Measurements from ENCODE around the gene GFER.
A peak's percentile ranks its signal among the peaks of the same experiment; 100 is the strongest.
"Not testable (repeated sequence)": the region's sequence is repeated elsewhere in the genome, so short reads cannot be mapped to it uniquely, and the experiment has no call there.

GFER gene

DNA sequence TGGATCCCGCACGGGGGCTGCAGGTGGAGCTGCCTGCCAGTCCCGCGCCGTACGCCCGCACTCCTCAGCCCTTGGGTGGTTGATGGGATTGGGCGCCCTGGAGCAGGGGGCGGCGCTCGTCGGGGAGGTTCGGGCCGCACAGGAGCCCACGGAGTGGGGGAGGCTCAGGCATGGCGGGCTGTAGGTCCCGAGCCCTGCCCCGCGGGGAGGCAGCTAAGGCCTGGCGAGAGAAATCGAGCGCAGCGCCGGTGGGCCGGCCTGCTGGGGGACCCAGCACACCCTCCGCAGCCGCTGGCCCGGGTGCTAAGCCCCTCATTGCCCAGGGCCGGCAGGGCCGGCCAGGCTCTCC lies 25.9 kb upstream of the GFER start:
- DNase-seq: not testable (repeated sequence)

DNA sequence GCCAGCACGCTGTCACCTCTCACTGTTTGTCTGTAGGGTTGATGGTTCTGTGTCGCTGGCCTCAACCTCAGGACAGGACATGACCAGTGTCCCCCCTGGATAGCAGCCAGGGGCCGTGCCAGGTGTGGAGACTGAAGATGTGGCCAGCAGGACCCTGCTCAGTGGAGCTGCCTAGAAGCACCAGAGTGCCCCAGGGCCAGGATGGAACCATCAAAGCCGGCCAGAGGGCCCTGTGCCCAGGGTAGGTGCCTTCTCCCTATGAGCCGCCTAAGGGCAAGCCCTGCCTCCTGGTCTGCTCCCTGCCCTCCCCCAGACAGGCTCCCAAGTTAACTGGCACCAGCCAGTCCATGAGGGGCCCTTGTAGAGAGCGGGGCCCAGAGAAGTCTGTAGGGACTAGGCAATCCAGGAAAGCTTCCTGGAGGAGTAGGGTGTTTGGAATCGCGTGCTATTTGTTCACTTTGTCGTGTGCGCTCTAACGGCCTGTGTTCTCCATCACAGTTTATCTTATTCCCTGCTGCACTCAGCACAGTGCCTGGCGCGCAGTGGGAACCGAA lies 25.2 kb upstream of the GFER start:
- no peak for DNase-seq

DNA sequence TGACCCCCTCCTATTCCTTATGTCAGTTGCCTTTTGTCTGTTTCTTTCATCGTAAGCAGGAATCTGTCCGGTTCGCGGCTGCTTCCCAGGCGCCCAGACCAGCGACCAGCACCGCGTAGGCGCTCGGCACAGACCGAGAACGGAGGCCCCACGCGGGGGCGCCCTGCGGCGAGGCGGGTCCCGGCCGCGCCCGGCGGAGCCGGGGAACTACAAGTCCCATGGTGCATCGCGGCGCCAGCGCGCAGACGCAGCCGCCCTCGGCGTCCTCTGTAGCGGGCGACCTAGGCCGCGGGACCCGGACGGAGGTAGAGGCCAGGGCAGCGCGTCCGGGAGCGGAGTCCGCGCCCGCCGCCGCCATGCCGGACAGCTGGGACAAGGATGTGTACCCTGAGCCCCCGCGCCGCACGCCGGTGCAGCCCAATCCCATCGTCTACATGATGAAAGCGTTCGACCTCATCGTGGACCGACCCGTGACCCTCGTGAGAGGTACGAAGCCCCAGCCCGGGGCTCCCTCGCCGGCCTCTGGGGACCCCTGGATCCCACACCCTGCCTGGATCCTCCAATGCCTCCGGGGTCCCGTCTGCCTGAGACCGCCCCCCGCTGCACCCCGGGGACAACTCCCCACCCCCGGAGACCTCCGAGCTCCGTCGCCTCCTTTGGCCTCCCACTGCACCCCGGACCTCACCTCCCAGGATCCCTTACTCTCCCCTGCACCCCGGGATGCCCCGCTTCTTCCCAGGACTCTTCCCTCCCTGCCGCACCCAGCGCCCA lies 24.5 kb upstream of the GFER start, which contains the start of gene NDUFB10:
NDUFB10 (plus strand) TSS at position 270 of the 771 bp plus-strand sequence; CDS start at position 357, 87 bp downstream.
- peak; percentile 87 for DNase-seq

- DNase-seq: no peak
Observed at GRCh38 chr16:1960665-1961630, 23.0 kb upstream of the GFER start.

GRCh38 chr16:1961651-1962067 lies 22.3 kb upstream of the GFER start:
- no peak for DNase-seq

GRCh38 chr16:1962161-1963153 lies 21.5 kb upstream of the GFER start:
- DNase-seq: not testable (repeated sequence)

DNA sequence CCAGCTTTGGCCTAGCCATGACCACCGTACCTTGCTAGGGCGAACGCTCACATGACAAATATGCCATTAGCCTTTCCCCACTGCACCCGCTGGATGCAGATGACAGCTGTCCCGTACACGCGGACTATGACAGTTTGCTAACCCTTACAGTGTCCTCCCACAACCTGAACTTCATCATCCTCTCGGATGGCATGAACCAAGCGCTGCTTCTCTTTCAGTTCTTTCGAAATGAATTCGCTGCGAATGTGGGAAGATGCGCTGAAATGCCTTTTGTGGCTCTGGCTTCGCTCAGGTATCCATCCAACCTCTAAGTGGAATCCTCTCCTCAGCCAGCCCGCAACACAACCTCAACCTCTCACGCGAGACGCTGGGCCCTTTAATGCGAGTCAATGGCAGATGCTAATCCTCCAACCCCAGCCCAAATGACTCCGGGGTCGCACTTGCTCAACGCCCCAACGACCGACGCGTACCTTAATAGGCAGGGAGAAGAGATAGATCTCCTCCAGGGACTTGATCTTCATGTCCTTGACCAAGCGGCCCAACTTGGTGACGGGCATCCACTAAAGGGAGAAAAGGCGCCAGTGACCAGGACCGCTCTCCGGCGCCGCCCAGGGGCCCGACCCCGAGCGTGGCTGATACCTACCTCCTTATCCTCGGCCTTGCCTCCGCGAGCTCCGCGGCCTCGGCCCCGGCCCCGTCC lies 20.0 kb upstream of the GFER start:
- DNase-seq: no peak

- peak; percentile 99 for DNase-seq
Observed at GRCh38 chr16:1964506-1965395, 19.2 kb upstream of the GFER start, which contains the start of gene RPS2. Gene RPS2 (minus strand): TSS chr16:1964826. CDS start chr16:1964625, 201 bp downstream.

DNA sequence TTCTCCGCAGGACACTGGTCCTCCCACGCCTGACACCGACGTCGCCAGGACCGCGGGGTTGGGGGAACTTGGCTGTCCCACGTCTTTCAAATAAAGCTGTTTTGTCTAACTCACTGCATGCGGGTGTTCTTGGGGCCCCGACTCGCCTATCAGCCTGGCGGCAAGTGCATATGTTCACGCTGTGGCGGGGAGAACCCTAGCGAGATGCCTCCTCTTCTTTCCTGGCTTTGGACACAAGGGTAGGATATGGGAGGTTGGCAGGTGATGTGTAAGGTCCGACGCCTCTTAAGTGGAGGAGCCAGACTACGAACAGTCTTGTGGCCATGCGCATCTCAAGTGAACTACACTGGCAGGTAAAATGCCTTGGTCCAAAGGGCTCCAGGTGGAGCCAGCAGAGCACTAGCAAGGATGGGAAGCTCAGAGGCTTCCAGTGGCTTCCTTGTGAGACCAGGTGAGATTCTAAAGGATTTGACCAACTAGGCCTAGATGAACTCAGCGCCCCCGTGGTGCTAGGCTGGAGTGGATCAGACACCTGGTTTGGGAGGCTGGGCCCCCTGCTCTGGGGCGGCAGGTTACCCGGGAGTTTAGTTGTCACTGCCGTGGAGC lies 18.5 kb upstream of the GFER start:
- DNase-seq: no peak

GRCh38 chr16:1966460-1966859 lies 17.5 kb upstream of the GFER start, which contains the start of gene RNF151:
Gene RNF151 (plus strand): TSS chr16:1966856. CDS start chr16:1966882, 26 bp downstream.
- no peak for DNase-seq

DNA sequence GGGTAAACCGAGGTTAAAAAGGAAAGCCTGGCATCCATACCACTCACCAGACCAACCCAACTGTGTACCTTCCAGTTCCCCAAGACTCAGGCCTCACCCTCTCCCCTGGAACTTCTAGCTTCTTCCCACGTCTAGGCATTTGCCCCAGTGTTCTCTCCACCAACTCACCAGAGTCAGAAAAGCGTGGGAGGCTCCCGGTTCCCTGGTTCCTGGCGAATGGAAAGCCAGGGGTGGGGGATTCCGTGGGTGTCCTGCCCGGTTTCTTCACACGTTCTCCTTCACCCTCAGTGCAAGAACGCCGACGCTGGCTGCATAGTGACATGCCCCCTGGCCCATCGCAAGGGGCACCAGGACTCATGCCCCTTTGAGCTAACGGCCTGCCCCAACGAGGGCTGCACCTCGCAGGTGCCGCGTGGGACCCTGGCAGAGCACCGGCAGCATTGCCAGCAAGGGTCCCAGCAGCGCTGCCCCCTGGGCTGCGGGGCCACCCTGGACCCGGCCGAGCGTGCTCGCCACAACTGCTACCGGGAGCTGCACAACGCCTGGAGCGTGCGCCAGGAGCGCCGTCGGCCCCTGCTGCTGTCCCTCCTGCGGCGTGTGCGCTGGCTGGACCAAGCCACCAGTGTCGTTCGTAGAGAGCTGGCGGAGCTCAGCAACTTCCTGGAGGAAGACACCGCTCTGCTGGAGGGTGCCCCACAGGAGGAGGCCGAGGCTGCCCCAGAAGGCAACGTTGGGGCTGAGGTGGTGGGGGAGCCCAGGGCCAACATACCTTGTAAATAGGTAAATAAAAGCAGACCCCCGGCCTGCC lies 15.6 kb upstream of the GFER start:
- DNase-seq: no peak

GRCh38 chr16:1971796-1972489 lies 12.1 kb upstream of the GFER start, which contains the start of gene TBL3:
Gene TBL3 (plus strand): TSS chr16:1972053. CDS start chr16:1972165, 112 bp downstream.
- DNase-seq: peak; percentile 96

GRCh38 chr16:1972490-1972877 lies 11.5 kb upstream of the GFER start:
- no peak for DNase-seq

DNA sequence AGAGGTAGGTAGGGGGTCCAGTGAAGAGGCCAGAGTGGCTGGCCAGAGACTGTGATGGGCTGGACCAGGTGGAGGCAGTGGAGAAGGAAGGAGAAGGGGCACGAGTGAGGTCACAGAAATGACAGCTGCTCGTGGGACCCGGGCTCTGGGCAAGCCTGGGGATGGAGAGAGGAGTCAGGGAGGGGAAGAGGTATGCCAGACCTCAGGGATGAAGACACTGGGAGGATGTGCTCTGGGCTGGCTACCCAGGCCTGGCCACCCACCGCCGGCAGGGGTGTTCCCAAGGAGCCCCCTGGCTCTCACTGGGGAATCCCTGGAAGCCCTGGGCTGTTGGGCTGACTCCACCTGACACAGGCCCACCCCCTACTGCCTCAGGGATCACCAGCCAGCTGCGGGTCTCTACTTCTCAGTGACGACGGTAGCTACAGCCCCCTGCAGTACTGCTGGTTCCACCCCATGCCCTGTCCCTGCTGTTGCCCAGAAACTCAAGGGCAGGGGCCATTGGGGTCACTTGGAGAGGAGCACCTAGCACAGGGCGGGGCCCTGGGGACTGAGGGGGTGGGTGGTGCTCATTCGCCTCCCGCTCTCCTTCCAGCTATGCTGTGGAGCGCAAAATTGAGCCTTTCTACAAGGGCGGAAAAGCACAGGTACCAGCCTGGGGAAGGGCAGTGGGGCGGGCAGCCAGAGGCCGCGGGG lies 10.4 kb upstream of the GFER start:
- DNase-seq: no peak

DNA sequence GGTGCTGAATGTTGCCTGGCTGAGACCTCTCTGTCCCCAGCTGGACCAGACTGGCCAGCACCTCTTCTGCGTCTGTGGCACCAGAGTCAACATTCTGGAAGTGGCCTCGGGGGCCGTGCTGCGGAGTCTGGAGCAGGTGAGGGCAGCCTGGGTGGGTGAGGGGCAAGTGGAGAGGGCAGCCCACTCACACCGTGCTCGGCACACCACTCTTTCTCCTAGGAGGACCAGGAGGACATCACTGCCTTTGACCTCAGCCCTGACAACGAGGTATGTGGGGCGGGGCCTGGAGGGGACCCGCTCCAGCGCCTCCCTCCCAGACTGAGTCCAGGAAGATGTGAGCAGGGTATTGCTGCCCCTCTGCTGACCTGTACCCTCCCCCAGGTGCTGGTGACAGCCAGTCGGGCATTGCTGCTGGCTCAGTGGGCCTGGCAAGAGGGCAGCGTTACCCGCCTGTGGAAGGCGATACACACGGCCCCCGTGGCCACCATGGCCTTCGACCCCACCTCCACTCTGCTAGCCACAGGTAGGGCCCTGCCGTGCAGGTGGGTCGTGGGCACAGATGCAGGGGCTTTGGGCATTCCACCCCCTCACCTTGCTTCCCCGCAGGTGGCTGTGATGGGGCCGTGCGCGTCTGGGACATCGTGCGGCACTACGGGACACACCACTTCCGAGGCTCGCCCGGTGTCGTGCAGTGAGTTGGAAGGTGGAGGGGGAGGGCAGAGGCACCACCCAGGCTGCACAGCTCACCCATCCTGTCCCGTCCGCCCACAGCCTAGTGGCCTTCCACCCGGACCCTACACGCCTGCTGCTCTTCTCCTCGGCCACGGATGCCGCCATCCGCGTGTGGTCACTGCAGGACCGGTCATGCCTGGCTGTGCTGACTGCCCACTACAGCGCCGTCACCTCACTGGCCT lies 9.6 kb upstream of the GFER start:
- DNase-seq: no peak

Measured in CD4-positive, alpha-beta T cell treated with Interferon gamma for 1 hour (primary cell).